ENCODE measurements around the gene DAO.

- no peak for TF ChIP-seq CTCF (IDR thresholded peaks at IDR 0.05)
- TF ChIP-seq POLR2A (IDR thresholded peaks at IDR 0.05) = no peak
- TF ChIP-seq EP300 (IDR thresholded peaks at IDR 0.05) = no peak
- no peak for TF ChIP-seq POLR2AphosphoS5 (IDR thresholded peaks at IDR 0.05)
These were observed 33.6 kb upstream of the DAO start for GRCh38 chr12:108846290-108846701.

Measured in stomach (tissue), 4 donors.